ENCODE results near the gene ARNT2. TPM values are rescaled to one million over a fixed set of nuclear protein-coding genes. Genes with fewer than 3 reads are reported as not detected.

ARNT2 gene
- total and polyA plus RNA-seq, 2 experiments from 2014 or later: 3.9 to 5.3 TPM

DNA sequence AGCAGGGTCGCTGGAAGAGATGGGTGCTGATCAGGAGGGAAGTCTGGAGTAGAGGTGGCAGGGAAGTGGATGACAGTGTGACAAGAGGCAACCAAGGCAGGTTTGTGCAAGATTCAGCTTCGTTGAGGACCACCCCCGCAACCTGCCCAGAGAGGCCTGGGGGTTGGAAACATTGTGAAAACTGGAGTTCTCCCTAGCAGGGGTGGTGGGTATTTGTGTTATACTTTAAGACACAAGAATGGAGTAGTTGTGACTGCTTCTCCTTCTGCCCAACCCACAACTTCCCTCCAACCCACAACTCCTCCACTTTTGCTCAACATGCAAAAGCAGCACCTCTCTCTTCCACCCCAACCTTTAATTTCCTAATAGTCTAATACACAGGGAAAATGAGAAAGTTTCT lies 8.6 kb upstream of the ARNT2 start:
- no peaks in the 10 kb centered on the region for H3K36me3 ChIP-seq (replicated peaks; ENCODE audit: insufficient read depth, low read depth)
- no peak for TF ChIP-seq EZH2 (IDR thresholded peaks at IDR 0.05; ENCODE audit: borderline replicate concordance)
- TF ChIP-seq CTCF (IDR thresholded peaks at IDR 0.05; ENCODE audit: poor library complexity): no peak
- no peak for TF ChIP-seq EZH2phosphoT487 (IDR thresholded peaks at IDR 0.05; ENCODE audit: low read depth, severe bottlenecking, unreplicated experiment)
- peaks cover 10% of the 10 kb centered on the region for H3K27me3 ChIP-seq
- no peak overlapping the region for H3K4me2 ChIP-seq
- DNase-seq (ENCODE audit: low spot score): no peak
- H3K9me3 ChIP-seq (ENCODE audit: low read depth): no peaks in the 10 kb centered on the region
- 98% methylated on average over 3 of the region's 3 CpGs for WGBS (ENCODE audit: low lambda C conversion rate, missing lambda C conversion rate)
- no peaks in the 10 kb centered on the region for H4K20me1 ChIP-seq (ENCODE audit: insufficient read depth, poor library complexity, severe bottlenecking)
- no peak overlapping the region for H2AFZ ChIP-seq
- H3K27ac ChIP-seq: no peak overlapping the region
- no peak overlapping the region for H3K4me3 ChIP-seq
- no peaks in the 10 kb centered on the region for H3K79me2 ChIP-seq
- H3K4me1 ChIP-seq (ENCODE audit: insufficient read depth): no peaks in the 10 kb centered on the region
- no peaks in the 10 kb centered on the region for H3K9me2 ChIP-seq (replicated peaks; ENCODE audit: insufficient read depth)

GRCh38 chr15:80396096-80396495 lies 8.1 kb upstream of the ARNT2 start:
- Histone ChIP-seq H3K79me2 (no peaks in the 10 kb centered on the region), H3K36me3 (replicated peaks; ENCODE audit: insufficient read depth, low read depth) (no peaks in the 10 kb centered on the region), H4K20me1 (ENCODE audit: insufficient read depth, poor library complexity, severe bottlenecking) (no peaks in the 10 kb centered on the region), H2AFZ (no peak overlapping the region), H3K9me2 (replicated peaks; ENCODE audit: insufficient read depth) (no peaks in the 10 kb centered on the region), H3K9me3 (ENCODE audit: low read depth) (no peaks in the 10 kb centered on the region), H3K4me1 (ENCODE audit: insufficient read depth) (no peaks in the 10 kb centered on the region), H3K27me3 (peaks cover 10% of the 10 kb centered on the region), H3K4me3 (no peak overlapping the region), H3K27ac (no peak overlapping the region), H3K4me2 (no peak overlapping the region)
- WGBS (ENCODE audit: low lambda C conversion rate, missing lambda C conversion rate): 68% methylated on average over 7 of the region's 7 CpGs
- no peak for TF ChIP-seq EZH2 (IDR thresholded peaks at IDR 0.05; ENCODE audit: borderline replicate concordance)
- no peak for TF ChIP-seq CTCF (IDR thresholded peaks at IDR 0.05; ENCODE audit: poor library complexity)
- TF ChIP-seq EZH2phosphoT487 (IDR thresholded peaks at IDR 0.05; ENCODE audit: low read depth, severe bottlenecking, unreplicated experiment): no peak
- no peak for DNase-seq (ENCODE audit: low spot score)

DNA sequence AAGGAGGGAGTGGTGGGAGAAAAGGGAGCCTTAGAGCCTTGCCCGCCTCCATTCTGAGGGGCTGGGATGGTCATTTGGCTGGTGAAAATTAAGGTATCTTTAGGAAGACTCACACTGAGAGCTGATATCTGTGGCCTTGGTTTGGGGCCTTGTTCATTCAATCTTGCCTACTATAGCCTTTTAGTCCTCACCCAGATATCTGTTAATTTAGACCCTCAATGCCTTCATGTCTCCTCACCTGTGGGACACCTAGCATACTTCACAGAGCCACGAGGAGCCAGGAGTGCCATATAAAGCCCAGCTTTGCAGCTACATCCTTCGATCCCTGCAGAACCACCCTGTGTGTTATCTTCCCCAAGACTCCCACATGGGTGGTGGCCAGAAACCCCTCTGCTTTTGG lies 4.7 kb upstream of the ARNT2 start:
- no peak overlapping the region for H3K4me3 ChIP-seq
- TF ChIP-seq CTCF (IDR thresholded peaks at IDR 0.05; ENCODE audit: poor library complexity) (no peak), EZH2phosphoT487 (IDR thresholded peaks at IDR 0.05; ENCODE audit: low read depth, severe bottlenecking, unreplicated experiment) (no peak), EZH2 (IDR thresholded peaks at IDR 0.05; ENCODE audit: borderline replicate concordance) (no peak)
- H3K79me2 ChIP-seq: no peaks in the 10 kb centered on the region
- no peaks in the 10 kb centered on the region for H3K36me3 ChIP-seq (replicated peaks; ENCODE audit: insufficient read depth, low read depth)
- H3K27ac ChIP-seq: no peak overlapping the region
- no peak for DNase-seq (ENCODE audit: low spot score)
- H3K9me3 ChIP-seq (ENCODE audit: low read depth): no peaks in the 10 kb centered on the region
- H3K27me3 ChIP-seq: peaks cover 24% of the 10 kb centered on the region
- WGBS (ENCODE audit: low lambda C conversion rate, missing lambda C conversion rate): 85% methylated on average over 3 of the region's 3 CpGs
- H4K20me1 ChIP-seq (ENCODE audit: insufficient read depth, poor library complexity, severe bottlenecking): no peaks in the 10 kb centered on the region
- H3K4me1 ChIP-seq (ENCODE audit: insufficient read depth): peaks cover 5% of the 10 kb centered on the region
- no peaks in the 10 kb centered on the region for H3K9me2 ChIP-seq (replicated peaks; ENCODE audit: insufficient read depth)
- H3K4me2 ChIP-seq: no peak overlapping the region
- no peak overlapping the region for H2AFZ ChIP-seq

DNA sequence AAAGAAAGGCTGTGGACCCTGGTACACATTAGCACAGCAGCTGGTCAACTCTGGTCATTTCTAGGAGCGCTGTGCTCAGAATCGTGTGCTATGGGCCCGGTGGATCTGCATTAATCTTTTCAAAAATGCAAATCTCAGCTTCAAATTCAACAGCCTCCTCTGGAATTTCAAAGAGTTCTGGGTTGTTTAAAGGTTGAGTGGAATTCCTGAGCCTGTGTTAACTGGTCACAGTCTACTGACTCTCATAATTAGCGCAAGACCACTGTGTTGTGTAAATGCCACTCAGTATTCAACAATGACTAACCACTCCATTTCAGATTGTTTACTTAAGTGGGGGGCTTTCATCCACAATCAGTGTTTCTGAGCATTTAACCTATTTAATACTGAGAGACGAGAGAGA lies 2.7 kb upstream of the ARNT2 start:
- no peaks in the 10 kb centered on the region for H3K9me3 ChIP-seq (ENCODE audit: low read depth)
- H3K36me3 ChIP-seq (replicated peaks; ENCODE audit: insufficient read depth, low read depth): no peaks in the 10 kb centered on the region
- H4K20me1 ChIP-seq (ENCODE audit: insufficient read depth, poor library complexity, severe bottlenecking): no peaks in the 10 kb centered on the region
- H3K4me1 ChIP-seq (ENCODE audit: insufficient read depth): peaks cover 8% of the 10 kb centered on the region
- H3K9me2 ChIP-seq (replicated peaks; ENCODE audit: insufficient read depth): no peaks in the 10 kb centered on the region
- H3K4me2 ChIP-seq: no peak overlapping the region
- no peak for DNase-seq (ENCODE audit: low spot score)
- no peak overlapping the region for H3K27ac ChIP-seq
- TF ChIP-seq EZH2 (IDR thresholded peaks at IDR 0.05; ENCODE audit: borderline replicate concordance) (no peak), CTCF (IDR thresholded peaks at IDR 0.05; ENCODE audit: poor library complexity) (no peak), EZH2phosphoT487 (IDR thresholded peaks at IDR 0.05; ENCODE audit: low read depth, severe bottlenecking, unreplicated experiment) (no peak)
- no peaks in the 10 kb centered on the region for H3K79me2 ChIP-seq
- WGBS (ENCODE audit: low lambda C conversion rate, missing lambda C conversion rate): 71% methylated on average over 5 of the region's 5 CpGs
- peaks cover 38% of the 10 kb centered on the region for H3K27me3 ChIP-seq
- H3K4me3 ChIP-seq: no peak overlapping the region
- no peak overlapping the region for H2AFZ ChIP-seq

Data from hepatocyte (in vitro differentiated cells).